Measurements from ENCODE around the gene TMEM63A.

DNA sequence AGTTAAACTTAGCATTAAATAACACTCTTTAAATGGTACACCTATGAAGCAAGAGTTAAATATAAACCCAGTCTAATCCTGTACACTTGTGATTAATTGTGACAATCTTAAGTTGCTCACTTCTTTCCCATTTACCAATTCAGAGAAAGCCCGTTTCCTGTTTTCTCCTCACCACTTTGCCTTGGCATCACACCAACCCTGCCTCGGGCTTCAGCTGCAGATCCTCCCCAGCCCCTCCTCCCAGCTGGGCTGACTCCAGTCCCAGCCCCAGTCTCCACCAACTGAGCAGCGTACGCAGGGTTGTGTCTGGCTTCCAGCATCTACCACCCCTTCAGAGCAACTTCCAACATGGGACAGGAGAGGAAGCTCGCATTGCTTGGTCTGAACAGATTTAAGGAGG, 37.7 kb upstream of the TMEM63A start:
- TF ChIP-seq, protein P1, sequence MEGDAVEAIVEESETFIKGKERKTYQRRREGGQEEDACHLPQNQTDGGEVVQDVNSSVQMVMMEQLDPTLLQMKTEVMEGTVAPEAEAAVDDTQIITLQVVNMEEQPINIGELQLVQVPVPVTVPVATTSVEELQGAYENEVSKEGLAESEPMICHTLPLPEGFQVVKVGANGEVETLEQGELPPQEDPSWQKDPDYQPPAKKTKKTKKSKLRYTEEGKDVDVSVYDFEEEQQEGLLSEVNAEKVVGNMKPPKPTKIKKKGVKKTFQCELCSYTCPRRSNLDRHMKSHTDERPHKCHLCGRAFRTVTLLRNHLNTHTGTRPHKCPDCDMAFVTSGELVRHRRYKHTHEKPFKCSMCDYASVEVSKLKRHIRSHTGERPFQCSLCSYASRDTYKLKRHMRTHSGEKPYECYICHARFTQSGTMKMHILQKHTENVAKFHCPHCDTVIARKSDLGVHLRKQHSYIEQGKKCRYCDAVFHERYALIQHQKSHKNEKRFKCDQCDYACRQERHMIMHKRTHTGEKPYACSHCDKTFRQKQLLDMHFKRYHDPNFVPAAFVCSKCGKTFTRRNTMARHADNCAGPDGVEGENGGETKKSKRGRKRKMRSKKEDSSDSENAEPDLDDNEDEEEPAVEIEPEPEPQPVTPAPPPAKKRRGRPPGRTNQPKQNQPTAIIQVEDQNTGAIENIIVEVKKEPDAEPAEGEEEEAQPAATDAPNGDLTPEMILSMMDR (IDR thresholded peaks at IDR 0.05 in 4 of 5, conservative IDR thresholded peaks at IDR 0.05 in 1 of 5), result no peak
- TF ChIP-seq POLR2A (IDR thresholded peaks at IDR 0.05), result no peak
